Measurements from ENCODE around the gene UPK2.

The UPK2 gene

DNA sequence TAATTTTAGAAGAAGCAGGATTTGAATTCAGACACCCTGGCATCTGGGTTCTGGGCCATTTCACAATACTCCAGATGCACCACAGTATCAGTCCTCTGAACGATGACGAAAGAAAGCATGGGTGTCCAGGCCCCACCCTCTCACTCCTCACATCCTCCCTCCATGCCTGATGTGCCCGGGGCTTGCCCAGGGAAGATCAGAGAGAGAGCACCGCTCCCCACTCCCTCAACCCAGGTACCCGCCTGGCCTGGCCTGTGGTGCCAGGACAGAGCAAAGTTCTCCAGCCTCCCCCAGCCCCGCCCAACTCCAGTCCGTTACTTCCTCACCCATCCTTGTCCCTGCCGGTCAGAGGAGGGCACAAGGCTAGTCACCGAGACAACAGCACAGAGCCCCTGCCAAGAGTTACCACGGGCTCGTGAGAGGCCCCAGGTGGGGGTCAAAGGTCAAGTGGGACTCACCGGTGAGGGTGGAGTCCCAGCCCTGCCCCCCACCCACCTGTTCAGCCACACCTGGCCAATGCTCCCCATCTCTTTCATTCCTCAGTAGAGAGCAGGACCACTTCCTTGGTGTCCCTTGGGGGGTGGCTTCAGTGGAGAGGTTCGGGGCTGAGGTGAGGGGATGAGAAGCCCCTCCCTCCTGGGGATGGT is 38.5 kb upstream of the UPK2 start:
- no peak for DNase-seq (ENCODE audit: low spot score)

DNA sequence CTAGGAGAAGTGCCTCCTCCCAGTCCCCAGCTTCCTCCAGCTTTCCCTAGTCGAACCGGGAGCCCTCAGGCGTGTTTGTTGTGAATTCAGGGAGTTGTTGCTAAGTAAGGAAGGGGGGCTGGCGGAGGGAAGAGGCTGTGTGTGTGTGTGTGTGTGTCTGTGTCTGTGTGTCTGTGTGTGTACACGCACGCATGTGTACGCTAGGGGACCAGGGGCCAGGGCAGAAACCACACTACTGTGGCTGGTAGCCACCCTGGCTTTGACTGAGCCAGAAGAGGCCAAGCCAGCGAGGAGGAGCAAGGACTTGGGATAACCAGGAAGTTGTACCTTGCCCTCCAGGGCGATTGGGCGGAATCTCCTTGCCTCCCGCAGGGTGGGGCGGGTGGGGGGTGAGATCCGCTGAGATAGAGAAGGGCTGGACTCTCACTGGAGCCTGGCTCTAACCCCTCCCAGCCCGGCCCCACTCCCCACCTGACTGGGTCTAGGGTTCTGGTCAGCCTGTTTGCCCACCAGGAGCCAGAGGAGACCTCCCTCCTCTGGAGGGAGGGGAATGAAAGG is 37.9 kb upstream of the UPK2 start:
- no peak for DNase-seq (ENCODE audit: low spot score)

- no peak for DNase-seq (ENCODE audit: low spot score)
Observed at GRCh38 chr11:118918686-118919280, 37.3 kb upstream of the UPK2 start.

DNA sequence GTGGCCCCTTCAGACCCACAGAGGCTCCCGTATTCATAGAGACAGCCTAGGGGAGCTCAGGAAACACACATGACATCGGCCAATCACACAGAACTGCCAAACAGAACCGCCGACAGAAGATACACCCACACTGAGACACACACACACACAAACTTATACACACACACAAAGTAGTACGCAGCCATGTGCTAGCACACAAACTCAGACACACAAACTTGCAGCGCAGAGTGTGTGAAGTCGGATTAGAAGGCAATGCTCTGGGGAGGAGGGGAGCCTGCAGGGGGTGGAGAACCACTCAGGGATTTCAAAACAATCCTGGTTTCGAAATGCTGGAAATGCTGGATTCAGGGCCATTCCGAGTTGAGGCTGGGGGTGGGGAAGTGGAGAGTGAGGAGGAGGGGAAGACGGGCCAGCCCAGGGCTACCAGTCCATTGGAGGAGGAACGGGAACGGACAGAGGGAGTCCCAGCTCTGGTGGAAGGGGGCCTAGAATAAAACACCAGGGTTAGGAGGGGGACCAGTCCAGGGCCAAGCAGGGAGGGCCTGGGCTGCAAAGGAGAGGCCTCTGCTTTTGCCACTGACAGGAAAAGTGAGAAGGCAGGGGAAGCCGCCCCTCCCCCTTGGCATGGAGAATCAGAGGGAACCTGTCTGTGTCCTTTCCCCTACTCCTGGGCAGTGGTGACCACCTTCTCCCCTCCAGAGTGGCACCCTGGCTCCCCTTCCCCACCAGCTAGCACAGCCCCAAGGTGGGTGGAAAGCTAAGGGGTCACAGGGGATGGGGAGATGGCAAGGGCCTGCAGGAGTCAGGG is 34.8 kb upstream of the UPK2 start:
- DNase-seq (ENCODE audit: low spot score): peak; percentile 88

- DNase-seq (ENCODE audit: low spot score): no peak
Observed at GRCh38 chr11:118921929-118922744, 34.0 kb upstream of the UPK2 start.

- DNase-seq (ENCODE audit: low spot score): no peak
Observed at GRCh38 chr11:118922745-118923627, 33.1 kb upstream of the UPK2 start.

DNA sequence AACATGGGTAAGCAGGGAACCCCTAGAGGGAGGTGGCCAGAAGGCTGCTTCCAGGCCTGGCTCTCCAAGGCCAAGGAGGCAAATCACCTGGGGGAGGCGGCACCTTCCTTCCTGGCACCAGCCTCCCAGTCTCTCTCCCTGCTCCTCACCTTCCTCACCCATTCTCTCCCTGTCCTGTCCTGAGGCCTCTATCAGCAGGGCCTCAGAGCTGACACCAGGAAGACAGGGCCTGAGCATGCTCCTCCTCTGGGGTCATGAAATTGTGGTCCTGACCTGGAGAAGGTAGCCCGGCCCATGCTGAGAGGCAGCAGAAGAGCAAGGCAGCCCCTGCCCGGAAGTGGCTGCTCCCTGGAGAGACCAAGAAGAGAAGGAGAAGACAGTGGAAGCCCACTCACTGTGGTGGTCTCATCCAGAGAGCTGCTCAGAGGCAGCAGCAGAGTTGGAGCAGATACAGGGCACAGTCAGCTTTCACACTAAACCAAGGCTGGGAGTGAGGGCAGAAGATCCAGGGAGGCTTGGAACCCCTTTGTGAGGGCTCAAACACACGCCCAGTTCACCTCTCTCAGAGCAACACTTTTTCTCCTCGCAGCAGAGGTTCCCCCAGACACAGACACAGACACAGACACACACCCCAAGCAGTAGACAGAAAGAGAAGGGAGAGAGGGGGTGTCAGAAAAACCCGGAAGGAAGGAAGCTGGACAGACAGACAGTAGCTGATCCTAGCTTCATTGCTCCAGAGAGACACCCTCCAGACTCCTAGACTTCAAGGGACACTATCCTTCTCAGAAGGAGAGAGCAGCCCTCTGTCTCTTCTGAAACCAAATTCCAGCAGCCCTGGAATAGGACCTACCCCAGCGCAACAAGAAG is 32.1 kb upstream of the UPK2 start:
- DNase-seq (ENCODE audit: low spot score): no peak

GRCh38 chr11:118924591-118925585 is 31.2 kb upstream of the UPK2 start:
- no peak for DNase-seq (ENCODE audit: low spot score)

DNA sequence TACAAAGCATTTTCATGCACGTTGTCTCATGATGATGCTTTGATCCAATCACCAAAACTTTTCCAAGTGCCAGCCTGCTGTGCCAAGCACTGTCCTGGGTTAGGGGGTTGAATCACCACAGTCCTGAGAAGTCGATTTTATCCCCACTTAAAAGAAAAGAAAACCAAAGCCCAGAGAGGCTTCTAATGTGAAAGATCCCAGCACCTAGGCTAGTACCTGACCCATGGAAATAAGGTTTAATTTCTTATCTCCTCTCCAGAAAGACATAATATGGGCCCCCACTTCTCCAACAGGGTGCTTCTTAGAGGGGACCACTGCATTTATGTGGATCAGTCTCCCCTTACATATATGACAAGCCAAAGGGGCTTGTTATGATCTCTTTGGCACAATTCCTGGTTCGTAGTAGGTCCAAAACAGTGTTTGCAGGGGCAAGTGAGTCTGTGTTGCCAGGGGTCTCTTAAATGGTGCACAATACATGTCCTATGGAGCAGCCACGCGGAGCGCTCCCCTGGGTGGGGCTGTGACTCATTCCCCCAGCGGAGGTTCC is 28.5 kb upstream of the UPK2 start:
- DNase-seq (ENCODE audit: low spot score): no peak

GRCh38 chr11:118928101-118928869 is 27.8 kb upstream of the UPK2 start:
- peak; percentile 93 for DNase-seq (ENCODE audit: low spot score)

DNA sequence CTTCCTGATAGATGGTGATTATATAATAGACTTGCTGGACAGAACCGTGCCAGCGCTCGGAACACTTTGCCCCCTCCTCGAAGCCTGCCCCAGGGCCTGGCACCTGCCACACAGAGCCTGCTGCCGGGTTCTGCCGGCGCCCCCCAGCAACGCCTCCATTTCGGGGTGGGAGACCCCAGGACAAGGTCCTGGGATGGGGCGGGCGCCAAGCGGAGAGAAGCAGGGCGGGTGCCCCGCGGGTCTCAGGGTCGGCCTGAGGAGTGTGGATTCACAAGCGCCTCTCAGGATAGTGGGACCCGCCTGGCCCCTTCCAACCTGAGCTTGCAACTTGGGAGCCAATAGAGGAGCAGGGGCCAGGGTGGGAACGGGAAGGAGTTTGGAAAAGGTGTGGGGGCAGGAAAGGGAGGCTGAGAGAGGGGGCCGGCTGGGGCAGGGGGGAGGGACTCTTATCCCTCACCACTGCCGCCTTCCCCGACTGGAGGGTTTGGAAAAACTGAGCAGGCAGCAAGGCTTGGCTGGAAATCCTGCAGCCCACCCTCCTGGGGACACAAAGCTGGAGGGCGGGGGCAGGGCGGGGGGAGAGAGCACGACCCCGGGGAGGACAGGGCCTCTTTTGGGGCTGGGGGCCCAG is 27.1 kb upstream of the UPK2 start:
- DNase-seq (ENCODE audit: low spot score): no peak

DNA sequence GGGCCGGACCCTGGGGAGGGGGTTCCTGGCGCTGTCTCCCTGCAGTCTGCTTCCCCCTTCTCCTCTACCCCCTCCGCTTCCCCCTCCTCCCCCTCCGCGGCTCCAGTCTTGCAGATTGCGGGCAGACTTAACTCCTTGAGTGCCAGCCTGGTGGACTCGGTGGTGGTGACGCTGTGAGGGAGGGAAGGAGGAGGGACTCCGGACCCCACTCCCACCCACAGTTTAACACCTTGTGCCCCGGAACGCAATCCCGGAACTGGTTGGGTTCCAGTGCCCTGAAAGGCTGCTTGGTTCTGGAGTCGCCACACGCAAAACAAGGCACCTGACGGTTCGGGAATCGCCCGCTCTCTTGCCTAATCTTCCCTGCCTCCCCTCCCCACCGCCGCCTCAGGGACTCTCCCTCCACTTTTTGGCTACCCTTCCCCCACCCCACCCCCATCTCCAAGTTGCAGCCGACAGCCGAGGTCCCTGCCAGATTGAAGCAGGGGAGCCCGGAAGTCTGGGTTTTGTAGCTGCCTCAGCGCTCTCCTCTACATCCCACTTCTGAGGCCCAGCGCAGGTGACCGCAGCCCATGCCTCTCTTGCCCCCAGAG is 26.5 kb upstream of the UPK2 start:
- DNase-seq (ENCODE audit: low spot score): no peak

DNA sequence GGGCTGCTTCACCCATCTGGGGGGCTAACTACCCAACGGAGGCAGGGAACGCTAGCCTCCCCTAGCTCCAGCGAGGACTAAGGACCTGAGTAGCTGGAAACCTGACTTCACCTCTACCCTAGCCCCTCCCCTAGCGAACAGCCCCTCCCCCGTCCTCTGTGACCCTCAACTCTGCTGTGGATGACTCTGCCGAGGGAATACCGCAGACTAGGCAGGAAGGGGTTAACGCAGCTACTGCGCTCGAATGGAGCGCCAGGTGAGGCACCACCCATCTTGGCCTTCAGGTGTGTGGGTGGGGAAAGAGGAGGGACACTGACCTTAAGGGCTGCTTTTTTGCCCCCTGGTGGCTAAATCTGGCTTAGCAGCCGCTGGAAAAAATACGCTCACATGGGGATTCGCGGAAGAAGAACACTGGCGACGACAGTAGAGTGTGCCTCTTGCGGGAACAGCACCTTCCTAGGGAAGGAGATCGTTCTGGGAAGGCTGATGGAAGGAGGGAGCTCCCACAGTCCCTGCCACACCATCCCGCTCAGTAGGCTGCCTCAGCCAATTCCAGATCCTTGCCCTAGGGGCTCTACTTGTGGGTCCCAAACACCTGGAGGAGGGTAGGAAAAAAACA is 25.9 kb upstream of the UPK2 start:
- DNase-seq (ENCODE audit: low spot score): no peak

- no peak for DNase-seq (ENCODE audit: low spot score)
Observed at GRCh38 chr11:118931571-118931970, 24.5 kb upstream of the UPK2 start.

DNA sequence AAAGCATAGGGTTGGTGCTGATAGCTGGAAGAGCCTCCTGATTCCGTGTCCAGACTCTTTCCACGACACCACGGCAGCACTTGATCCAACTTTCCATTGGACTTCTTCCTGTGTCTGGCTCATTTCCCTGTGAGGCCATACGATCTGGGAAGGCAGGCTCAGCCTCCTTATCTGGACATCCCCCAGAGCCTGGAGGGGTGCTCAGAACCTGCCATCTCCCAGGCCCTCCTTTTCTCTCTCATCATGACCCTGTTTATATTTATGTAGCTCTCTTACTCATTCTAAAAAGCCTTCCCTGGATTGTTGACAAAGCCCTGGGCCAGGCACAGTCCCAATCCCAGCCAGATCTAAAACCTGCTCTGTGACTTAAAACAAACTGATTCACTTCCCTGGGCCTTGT is 22.6 kb upstream of the UPK2 start:
- DNase-seq (ENCODE audit: low spot score): no peak

- DNase-seq (ENCODE audit: low spot score): no peak
Observed at GRCh38 chr11:118935376-118935775, 20.7 kb upstream of the UPK2 start.

Measured in HuH-7 (cell line).